Suppressor macrophage treated with lipopolysaccharide for 4 hours (primary cell): ENCODE data around the gene ADAMTS17.
"Not testable (repeated sequence)": the region's sequence is repeated elsewhere in the genome, so short reads cannot be mapped to it uniquely, and the experiment has no call there.

Experiments
- DNase-seq: peaks from one replicate; pipeline ENCODE4 v3.0.0-alpha.2; 2020

The ADAMTS17 gene

GRCh38 chr15:100101426-100102089, 240.2 kb downstream of the ADAMTS17 start:
- no peak for DNase-seq

DNA sequence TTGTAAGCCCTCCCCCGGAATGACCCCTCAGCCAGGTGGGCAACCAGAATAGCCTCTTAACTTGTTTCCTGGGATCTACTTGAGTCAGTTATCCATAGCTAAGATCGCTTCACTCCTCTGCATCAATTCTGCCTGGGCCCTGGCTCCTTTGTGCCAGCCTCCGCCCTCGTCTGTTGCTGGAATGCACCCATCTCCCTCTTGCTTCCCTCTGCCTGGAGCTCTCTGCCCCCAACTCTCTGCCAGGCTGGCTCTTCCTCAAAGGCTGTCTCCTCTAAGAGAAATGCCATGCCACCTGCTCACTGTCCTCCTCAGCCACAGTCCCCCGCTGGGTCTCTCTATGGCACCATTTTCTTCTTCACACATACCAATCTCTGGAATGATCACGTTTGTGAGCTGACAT, 240.8 kb downstream of the ADAMTS17 start:
- no peak for DNase-seq

GRCh38 chr15:100099976-100100375, 241.8 kb downstream of the ADAMTS17 start:
- no peak for DNase-seq

DNA sequence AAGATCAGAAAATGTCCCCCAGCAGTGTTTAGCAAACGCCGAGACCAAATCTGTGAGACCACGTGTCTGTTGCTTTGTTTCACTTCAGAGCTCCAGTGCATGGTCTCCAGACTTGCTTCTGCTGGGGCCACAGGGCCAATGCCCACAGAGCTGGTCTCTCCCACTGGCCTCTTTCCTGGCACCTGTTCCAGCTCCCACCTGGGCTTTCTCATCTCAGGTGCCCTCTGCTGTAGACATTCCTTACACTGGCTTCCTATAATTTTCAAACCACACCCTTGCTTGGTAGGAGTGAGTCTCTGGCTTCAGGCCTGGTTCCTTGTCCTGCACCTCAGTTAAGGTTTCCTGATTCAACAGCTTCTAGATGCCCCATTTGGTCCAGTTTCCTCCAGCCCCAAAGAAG, 243.1 kb downstream of the ADAMTS17 start:
- no peak for DNase-seq

GRCh38 chr15:100097342-100098127, 244.2 kb downstream of the ADAMTS17 start:
- DNase-seq = no peak

- no peak for DNase-seq
Observed at GRCh38 chr15:100096700-100097099, 245.1 kb downstream of the ADAMTS17 start.

GRCh38 chr15:100096248-100096600, 245.6 kb downstream of the ADAMTS17 start:
- no peak for DNase-seq

- no peak for DNase-seq
Observed at GRCh38 chr15:100095541-100096247, 246.1 kb downstream of the ADAMTS17 start.

DNA sequence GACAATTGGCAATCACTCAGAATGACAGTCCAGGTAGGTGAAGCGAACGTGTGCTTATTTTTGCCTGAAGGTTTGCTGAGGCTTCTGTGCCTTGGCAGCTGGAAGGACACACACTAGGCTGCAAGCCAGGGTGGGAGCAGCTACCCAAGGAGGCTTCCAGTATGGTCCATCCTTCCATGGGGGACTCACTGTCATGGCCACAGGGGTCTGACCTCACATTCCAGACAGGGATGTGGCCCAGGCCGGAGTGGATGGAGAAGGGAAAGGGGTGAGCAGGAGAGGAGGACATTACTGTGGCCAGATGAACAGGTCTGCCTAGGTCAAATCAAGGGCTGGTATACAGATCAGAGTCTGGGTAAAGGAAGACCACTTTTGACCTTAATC, 247.7 kb downstream of the ADAMTS17 start:
- no peak for DNase-seq

DNA sequence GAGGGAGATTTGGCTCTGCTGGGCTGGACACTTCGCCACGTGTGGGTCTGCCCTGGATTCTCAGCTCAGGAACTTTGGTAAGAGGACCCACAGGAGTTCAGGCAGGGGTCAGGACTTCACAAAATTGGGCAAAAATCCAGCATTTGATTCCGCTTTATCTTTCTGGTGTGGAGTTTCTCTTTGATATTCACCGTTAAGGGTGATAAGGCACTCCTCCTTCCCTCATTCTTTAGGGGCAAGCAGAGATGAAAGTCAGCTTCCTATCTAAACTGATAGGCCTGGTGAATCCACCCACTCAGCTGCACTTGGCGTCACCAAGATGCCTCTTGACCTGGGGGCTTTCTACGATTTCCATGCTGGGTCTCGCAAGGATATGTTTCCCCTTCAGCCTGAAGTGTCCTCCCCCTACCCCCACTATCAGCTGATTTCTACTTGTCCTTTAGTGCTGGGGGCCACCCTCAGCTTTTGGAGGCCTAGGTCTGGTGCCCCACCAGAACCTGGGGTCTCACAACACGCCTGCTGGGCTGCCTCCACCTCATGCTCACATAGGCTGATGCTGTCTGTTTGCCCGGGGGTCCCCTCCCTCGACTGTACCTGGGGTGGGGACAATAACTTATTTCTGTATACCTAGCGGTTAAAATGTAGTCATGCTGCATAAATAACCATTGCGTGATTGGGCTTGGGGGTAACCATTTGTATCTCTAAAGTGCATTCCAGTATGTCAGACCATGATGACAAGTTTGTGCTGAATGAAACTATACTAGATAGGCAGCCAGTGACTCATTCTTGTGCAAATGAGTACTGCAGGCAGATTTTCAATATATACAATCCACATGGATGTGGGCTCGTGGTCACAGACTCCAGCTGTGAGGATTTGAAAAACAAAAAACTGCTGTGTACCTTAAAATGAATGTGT, 248.3 kb downstream of the ADAMTS17 start:
- DNase-seq = no peak

GRCh38 chr15:100092034-100092433, 249.7 kb downstream of the ADAMTS17 start:
- no peak for DNase-seq

DNA sequence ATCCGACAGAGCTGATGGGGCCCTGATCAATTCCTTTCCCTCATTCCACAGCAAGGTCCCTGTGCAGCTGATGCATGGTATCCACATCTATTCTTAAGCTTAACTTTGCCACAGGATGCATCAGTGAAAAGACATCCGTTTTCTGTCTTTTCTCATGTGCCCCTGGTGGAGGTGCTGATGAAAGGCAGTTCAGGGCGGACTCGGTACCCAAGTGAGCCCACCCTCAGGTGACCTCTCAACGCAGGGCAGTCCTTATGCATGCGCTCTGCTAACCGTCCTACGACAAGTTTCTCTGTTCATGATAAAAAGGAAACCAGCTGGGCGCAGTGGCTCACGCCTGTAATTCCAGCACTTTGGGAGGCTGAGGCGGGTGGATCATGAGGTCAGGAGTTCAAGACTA, 251.4 kb downstream of the ADAMTS17 start:
- DNase-seq = no peak

DNA sequence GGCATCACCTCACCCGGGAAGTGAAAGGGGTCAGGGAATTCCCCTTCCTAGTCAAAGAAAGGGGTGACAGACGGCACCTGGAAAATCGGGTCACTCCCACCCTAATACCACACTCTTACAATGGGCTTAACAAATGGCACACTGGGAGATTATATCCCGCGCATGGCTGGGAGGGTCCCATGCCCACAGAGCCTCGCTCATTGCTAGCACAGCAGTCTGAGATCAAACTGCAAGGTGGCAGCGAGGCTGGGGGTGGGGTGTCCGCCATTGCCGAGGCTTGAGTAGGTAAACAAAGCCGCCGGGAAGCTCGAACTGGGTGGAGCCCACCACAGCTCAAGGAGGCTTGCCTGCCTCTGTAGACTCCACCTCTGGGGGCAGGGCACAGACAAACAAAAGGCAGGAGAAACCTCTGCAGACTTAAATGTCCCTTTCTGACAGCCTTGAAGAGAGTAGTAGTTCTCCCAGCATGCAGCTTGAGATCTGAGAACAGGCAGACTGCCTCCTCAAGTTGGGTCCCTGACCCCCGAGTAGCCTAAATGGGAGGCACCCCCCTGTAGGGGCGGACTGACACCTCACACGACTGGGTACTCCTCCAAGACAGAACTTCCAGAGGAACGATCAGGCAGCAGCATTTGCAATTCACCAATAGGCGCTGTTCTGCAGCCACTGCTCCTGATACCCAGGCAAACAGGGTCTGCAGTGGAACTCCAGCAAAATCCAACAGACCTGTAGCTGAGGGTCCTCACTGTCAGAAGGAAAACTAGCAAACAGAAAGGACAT, 257.5 kb downstream of the ADAMTS17 start:
- DNase-seq = not testable (repeated sequence)

- no peak for DNase-seq
Observed at GRCh38 chr15:100083572-100083971, 258.2 kb downstream of the ADAMTS17 start.

- no peak for DNase-seq
Observed at GRCh38 chr15:100082761-100083402, 258.9 kb downstream of the ADAMTS17 start.

DNA sequence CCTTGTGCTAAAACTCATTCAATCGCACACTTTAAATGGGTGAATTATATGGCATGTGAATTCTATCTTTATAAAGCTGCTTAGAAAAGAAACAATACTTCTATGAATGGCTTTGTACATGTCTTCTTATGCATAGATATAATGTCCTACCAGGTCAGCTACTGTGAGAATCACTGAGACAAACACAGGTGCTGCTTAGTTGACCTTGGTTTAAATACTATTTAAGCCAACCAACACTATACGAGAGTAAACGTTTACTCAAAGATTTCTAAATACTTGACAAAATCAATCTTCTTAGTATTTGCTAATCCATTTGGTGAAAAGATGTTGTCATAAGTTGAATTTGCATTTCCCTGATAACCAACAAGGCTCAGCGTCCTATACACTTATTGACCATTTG, 260.3 kb downstream of the ADAMTS17 start:
- no peak for DNase-seq

- DNase-seq = no peak
Observed at GRCh38 chr15:100078511-100079220, 263.1 kb downstream of the ADAMTS17 start.

DNA sequence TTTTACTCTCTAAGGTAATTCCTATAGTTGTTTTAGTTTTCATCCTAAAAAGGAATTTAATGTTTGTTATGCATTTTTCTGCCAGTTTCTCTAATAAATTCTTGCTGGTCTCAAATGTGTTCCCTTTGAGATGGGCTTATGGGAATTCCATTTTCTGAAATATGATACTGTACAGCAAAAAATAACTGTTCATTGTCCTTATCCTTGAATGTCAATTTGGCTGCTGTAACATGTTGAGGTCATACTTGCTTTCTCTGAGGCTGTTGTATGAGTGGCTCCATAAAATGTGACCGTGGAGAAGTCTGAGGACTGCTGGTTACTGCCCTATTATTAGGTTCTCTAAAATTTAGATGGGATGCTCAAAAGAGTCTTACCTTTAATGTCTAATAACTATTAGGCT, 266.5 kb downstream of the ADAMTS17 start:
- DNase-seq = no peak

DNA sequence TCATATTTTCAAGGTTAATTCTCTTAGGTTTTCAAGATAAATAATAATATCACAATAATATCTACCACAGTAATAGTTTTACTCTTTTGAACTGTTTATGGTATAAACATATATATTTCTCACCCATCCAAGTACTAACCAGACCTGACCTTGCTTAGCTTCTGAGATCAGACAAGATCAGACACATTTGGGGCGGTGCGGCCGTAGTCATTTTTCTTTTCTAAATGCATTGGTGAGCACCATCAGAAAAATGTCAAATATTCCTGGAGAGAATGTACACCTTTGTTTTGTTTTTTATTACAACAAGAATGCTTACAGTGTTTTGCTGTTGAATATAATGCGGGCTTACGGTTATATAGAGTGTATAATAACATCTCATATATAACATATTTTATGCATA, 267.8 kb downstream of the ADAMTS17 start:
- DNase-seq = no peak

- not testable (repeated sequence) for DNase-seq
Observed at GRCh38 chr15:100066521-100067280, 275.1 kb downstream of the ADAMTS17 start.
